PC-3 (cell line): ENCODE results near the gene FAM124A.

Experiments used
- EZH2 ChIP-seq: fragments of 300-600 bp; sonication (generic); IDR thresholded peaks from one replicate; pipeline ENCODE4 v1.6.1; 2017; ENCODE audit warnings: antibody characterized with exemption, mild to moderate bottlenecking, low read length; ENCODE audit not compliant: unreplicated experiment
- EZH2phosphoT487 ChIP-seq: fragments of 300-600 bp; sonication (generic); IDR thresholded peaks from 2 replicates; pipeline ENCODE4 v1.6.1; 2018; ENCODE audit warnings: mild to moderate bottlenecking, antibody characterized with exemption, low read length, borderline replicate concordance
- TF ChIP-seq, protein P1 (sequence below): fragments of 300-600 bp; sonication (generic); conservative IDR thresholded peaks from 2 replicates; pipeline ENCODE4 v1.5.1; 2017; ENCODE audit warnings: antibody characterized with exemption, low read depth, mild to moderate bottlenecking, low read length

DNA sequence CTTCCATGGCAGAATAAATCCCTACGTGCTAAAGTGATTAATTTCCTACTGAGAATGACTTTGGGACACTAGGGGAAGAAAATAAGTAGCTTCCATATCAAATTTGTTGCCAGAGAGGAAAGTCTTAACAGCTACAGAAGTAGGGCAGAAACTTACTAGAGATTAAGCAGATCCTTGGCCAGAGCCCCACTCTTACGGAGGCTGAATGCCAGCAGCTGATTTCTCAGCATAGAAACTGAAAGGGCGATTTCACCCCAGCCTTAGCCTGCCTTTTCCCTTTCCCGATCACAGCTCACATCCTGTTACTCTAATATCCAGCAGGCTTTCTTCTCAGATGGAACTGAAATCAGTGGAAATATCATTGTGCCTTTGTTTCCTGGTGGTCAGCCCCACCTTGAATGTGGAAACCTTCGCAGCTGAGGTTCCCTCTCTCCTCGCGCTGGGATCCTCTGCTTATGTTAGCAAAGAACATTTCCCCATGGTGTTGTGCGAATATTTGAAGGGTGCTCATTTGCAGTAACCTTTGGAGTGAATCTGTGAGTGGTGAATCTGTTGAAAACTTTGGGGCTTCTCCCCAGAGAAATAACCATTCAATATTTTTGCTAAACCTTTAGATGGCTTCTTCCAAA is 8.4 kb downstream of the FAM124A start:
- TF ChIP-seq, protein P1, sequence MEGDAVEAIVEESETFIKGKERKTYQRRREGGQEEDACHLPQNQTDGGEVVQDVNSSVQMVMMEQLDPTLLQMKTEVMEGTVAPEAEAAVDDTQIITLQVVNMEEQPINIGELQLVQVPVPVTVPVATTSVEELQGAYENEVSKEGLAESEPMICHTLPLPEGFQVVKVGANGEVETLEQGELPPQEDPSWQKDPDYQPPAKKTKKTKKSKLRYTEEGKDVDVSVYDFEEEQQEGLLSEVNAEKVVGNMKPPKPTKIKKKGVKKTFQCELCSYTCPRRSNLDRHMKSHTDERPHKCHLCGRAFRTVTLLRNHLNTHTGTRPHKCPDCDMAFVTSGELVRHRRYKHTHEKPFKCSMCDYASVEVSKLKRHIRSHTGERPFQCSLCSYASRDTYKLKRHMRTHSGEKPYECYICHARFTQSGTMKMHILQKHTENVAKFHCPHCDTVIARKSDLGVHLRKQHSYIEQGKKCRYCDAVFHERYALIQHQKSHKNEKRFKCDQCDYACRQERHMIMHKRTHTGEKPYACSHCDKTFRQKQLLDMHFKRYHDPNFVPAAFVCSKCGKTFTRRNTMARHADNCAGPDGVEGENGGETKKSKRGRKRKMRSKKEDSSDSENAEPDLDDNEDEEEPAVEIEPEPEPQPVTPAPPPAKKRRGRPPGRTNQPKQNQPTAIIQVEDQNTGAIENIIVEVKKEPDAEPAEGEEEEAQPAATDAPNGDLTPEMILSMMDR: no peak
- TF ChIP-seq EZH2 (no peak), EZH2phosphoT487 (no peak)
